HepG2 (cell line): ENCODE results near the gene KLC3. TPM values are rescaled to one million over a fixed set of nuclear protein-coding genes. Genes with fewer than 3 reads are reported as not detected.

Source experiments
- ARNTL ChIP-seq: sonication (generic); formaldehyde crosslinking; IDR thresholded peaks from 2 replicates; pipeline ENCODE4 v1.4.0; 2020; ENCODE audit warnings: mild to moderate bottlenecking, missing genetic modification reagents
- DMAP1 ChIP-seq: IDR thresholded peaks from 2 replicates; pipeline ENCODE4 v1.6.1; 2016
- GATA4 ChIP-seq: sonication (generic); IDR thresholded peaks from 2 replicates; pipeline ENCODE4 v1.6.1; 2016; ENCODE audit warnings: antibody characterized with exemption, low read depth, borderline replicate concordance
- HOXA3 ChIP-seq: sonication (generic); formaldehyde crosslinking; IDR thresholded peaks from 2 replicates; pipeline ENCODE4 v1.5.0; 2020; ENCODE audit warnings: missing genetic modification reagents
- MAFF ChIP-seq: IDR thresholded peaks from 2 replicates; pipeline ENCODE4 v1.6.1; 2011; ENCODE audit warnings: low read depth, low read length, improper control_type of control experiment
- PAXIP1 ChIP-seq: sonication (generic); formaldehyde crosslinking; conservative IDR thresholded peaks from 2 replicates; pipeline ENCODE4 v1.4.0; 2020; ENCODE audit warnings: mild to moderate bottlenecking, missing genetic modification reagents, moderate library complexity
- PRPF4 ChIP-seq: fragments of 200-400 bp; formaldehyde crosslinking; IDR thresholded peaks from 2 replicates; pipeline ENCODE4 v1.6.1; 2016; ENCODE audit warnings: low read length, low read depth; ENCODE audit not compliant: poor library complexity, severe bottlenecking
- SIN3B ChIP-seq: fragments of 150-350 bp; IDR thresholded peaks from 2 replicates; pipeline ENCODE4 v1.6.1; 2014; ENCODE audit warnings: low read length
- SRSF1 ChIP-seq: fragments of 200-400 bp; formaldehyde crosslinking; optimal IDR thresholded peaks from 2 replicates; pipeline ENCODE3; 2017; ENCODE audit warnings: mild to moderate bottlenecking, low read depth, low read length, moderate library complexity
- TCF12 ChIP-seq, 2 experiments: fragments of 450-650 bp in 1 of 2; sonication (generic) in 1 of 2; formaldehyde crosslinking in 1 of 2; IDR thresholded peaks; 2 replicates each; pipeline versions ENCODE4 v1.6.1 to v1.8.0; 2017 to 2022; ENCODE audit warnings: antibody characterized with exemption in 1 of 2, mild to moderate bottlenecking in 1 of 2, missing genetic modification reagents in 1 of 2, moderate library complexity in 1 of 2
- TEAD3 ChIP-seq: optimal IDR thresholded peaks from 2 replicates; pipeline ENCODE3; 2016; ENCODE audit warnings: borderline replicate concordance
- TRIM24 ChIP-seq: sonication (generic); formaldehyde crosslinking; IDR thresholded peaks from 2 replicates; pipeline ENCODE4 v1.8.0; 2022; ENCODE audit warnings: mild to moderate bottlenecking, missing genetic modification reagents
- ZBTB38 ChIP-seq: sonication (generic); formaldehyde crosslinking; IDR thresholded peaks from 2 replicates; pipeline ENCODE4 v1.5.1; 2020; ENCODE audit warnings: mild to moderate bottlenecking, missing genetic modification reagents
- ZKSCAN8 ChIP-seq: IDR thresholded peaks from 2 replicates; pipeline ENCODE4 v1.6.1; 2016; ENCODE audit warnings: borderline replicate concordance, missing genetic modification reagents, missing compliant biosample characterization
- ZMYM3 ChIP-seq: sonication (generic); formaldehyde crosslinking; IDR thresholded peaks from 2 replicates; pipeline ENCODE4 v1.5.1; 2020; ENCODE audit warnings: mild to moderate bottlenecking, missing genetic modification reagents
- ZNF18 ChIP-seq: sonication (generic); formaldehyde crosslinking; IDR thresholded peaks from 2 replicates; pipeline ENCODE4 v1.8.0; 2022; ENCODE audit warnings: mild to moderate bottlenecking, missing genetic modification reagents; ENCODE audit not compliant: insufficient replicate concordance
- ZNF362 ChIP-seq: sonication (generic); formaldehyde crosslinking; IDR thresholded peaks from 2 replicates; pipeline ENCODE4 v1.4.0; 2020; ENCODE audit warnings: missing genetic modification reagents, mild to moderate bottlenecking, borderline replicate concordance
- ZNF605 ChIP-seq: sonication (generic); formaldehyde crosslinking; IDR thresholded peaks from 2 replicates; pipeline ENCODE4 v1.8.0; 2022; ENCODE audit warnings: mild to moderate bottlenecking, missing genetic modification reagents
- polyA plus RNA-seq, 8 experiments: library from polyadenylated mRNA; depleted of rRNA in 3 of 8; stranded (reverse) in 7 of 8; unstranded in 1 of 8; fragments of >200 nt; fragmentation: Illumina TruSeq in 4 of 8; extraction: Trizol in 4 of 8; gene quantifications; 2 replicates each; pipeline versions ENCODE4 v1.2.1 to v1.2.3, GENCODE V29; 2011 to 2016; ENCODE audit warnings: low read depth in 4 of 8, missing spikeins in 1 of 8, mixed read lengths in 1 of 8; ENCODE audit not compliant: insufficient read depth in 1 of 8
- total RNA-seq, 5 experiments: library from RNA; depleted of rRNA; stranded (reverse); fragments of >200 nt; fragmentation: Illumina TruSeq; extraction: Trizol; gene quantifications; 2 replicates each; pipeline ENCODE4 v1.2.3, GENCODE V29; 2016; ENCODE audit warnings: low read depth in 1 of 5
- TF ChIP-seq, protein P1 (sequence below): sonication (generic); formaldehyde crosslinking; IDR thresholded peaks from 2 replicates; pipeline ENCODE4 v1.4.0; 2020; ENCODE audit warnings: missing genetic modification reagents; ENCODE audit errors: not compliant biosample characterization
- TF ChIP-seq, protein P2 (sequence below): sonication (generic); formaldehyde crosslinking; IDR thresholded peaks from 2 replicates; pipeline ENCODE4 v1.4.0; 2020; ENCODE audit warnings: missing genetic modification reagents

Gene KLC3
- total and polyA plus RNA-seq, 2 of the 13 experiments (the other 11 are each of a cell fraction or from before 2014, with no cell fraction given), result 0.13 TPM; not detected in 1

- TF ChIP-seq ZNF362 (CRISPR knock-in tag) (peak; percentile 94), ZKSCAN8 (no peak), ZBTB38 (peak; percentile 65; the same call in 1 of the 2 replicates), DMAP1 (CRISPR knock-in tag) (0 out of 2 replicates have a peak, but pooled peaks have one; percentile 33), SIN3B (no peak), ZNF18 (CRISPR knock-in tag) (no peak), TCF12 (IDR thresholded peaks at IDR 0.05) (no peak), TCF12 (CRISPR knock-in tag; IDR thresholded peaks at IDR 0.05) (no peak), ZMYM3 (CRISPR knock-in tag) (peak; percentile 63), MAFF (no peak), PAXIP1 (CRISPR knock-in tag) (peak; percentile 81), ZNF605 (CRISPR knock-in tag) (no peak), HOXA3 (CRISPR knock-in tag) (peak; percentile 57; the same call in 1 of the 2 replicates), TRIM24 (no peak), GATA4 (no peak), PRPF4 (peak; percentile 65), TEAD3 (CRISPR knock-in tag) (peak; percentile 100), SRSF1 (no peak), ARNTL (no peak)
- TF ChIP-seq, protein P1, sequence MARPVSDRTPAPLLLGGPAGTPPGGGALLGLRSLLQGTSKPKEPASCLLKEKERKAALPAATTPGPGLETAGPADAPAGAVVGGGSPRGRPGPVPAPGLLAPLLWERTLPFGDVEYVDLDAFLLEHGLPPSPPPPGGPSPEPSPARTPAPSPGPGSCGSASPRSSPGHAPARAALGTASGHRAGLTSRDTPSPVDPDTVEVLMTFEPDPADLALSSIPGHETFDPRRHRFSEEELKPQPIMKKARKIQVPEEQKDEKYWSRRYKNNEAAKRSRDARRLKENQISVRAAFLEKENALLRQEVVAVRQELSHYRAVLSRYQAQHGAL (CRISPR knock-in tag), result no peak
- TF ChIP-seq, protein P2, sequence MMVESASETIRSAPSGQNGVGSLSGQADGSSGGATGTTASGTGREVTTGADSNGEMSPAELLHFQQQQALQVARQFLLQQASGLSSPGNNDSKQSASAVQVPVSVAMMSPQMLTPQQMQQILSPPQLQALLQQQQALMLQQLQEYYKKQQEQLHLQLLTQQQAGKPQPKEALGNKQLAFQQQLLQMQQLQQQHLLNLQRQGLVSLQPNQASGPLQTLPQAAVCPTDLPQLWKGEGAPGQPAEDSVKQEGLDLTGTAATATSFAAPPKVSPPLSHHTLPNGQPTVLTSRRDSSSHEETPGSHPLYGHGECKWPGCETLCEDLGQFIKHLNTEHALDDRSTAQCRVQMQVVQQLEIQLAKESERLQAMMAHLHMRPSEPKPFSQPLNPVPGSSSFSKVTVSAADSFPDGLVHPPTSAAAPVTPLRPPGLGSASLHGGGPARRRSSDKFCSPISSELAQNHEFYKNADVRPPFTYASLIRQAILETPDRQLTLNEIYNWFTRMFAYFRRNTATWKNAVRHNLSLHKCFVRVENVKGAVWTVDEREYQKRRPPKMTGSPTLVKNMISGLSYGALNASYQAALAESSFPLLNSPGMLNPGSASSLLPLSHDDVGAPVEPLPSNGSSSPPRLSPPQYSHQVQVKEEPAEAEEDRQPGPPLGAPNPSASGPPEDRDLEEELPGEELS (CRISPR knock-in tag), result peak; percentile 24; the same call in 1 of the 2 replicates
These were observed 35.6 kb downstream of the KLC3 start (continued) for GRCh38 chr19:45376045-45376724.
